Neuronal stem cell (in vitro differentiated cells): Measurements from ENCODE around the gene FGGY.

ENCODE experiments used
- DNase-seq: peaks from one replicate; pipeline ENCODE4 v3.0.0-alpha.2; 2013; ENCODE audit warnings: low spot score
- H2AFZ ChIP-seq: one replicate; pipeline ENCODE4 v1.6.1; 2013; ENCODE audit warnings: mild to moderate bottlenecking, low read length, inconsistent platforms
- H2AK5ac ChIP-seq: 2 replicates; pipeline ENCODE4 v1.6.1; 2013; ENCODE audit warnings: low read depth, mild to moderate bottlenecking, inconsistent platforms, low read length, moderate library complexity, mixed read lengths
- H2BK120ac ChIP-seq: 2 replicates; pipeline ENCODE4 v1.6.1; 2013; ENCODE audit warnings: low read depth, mild to moderate bottlenecking, inconsistent platforms, low read length, moderate library complexity, mixed read lengths
- H2BK12ac ChIP-seq: one replicate; pipeline ENCODE4 v1.6.1; 2013; ENCODE audit warnings: low read length, inconsistent platforms
- H2BK15ac ChIP-seq: 2 replicates; pipeline ENCODE4 v1.6.1; 2013; ENCODE audit warnings: mild to moderate bottlenecking, low read length, inconsistent platforms, mixed read lengths
- H2BK5ac ChIP-seq: one replicate; pipeline ENCODE4 v1.6.1; 2013; ENCODE audit warnings: inconsistent platforms, mild to moderate bottlenecking, low read length, moderate library complexity
- H3K14ac ChIP-seq: one replicate; pipeline ENCODE4 v1.6.1; 2013; ENCODE audit warnings: low read length, inconsistent platforms
- H3K18ac ChIP-seq: 2 replicates; pipeline ENCODE4 v1.6.1; 2013; ENCODE audit warnings: low read length, inconsistent platforms
- H3K23ac ChIP-seq: 2 replicates; pipeline ENCODE4 v1.6.1; 2013; ENCODE audit warnings: low read depth, mild to moderate bottlenecking, mixed read lengths, low read length, inconsistent platforms; ENCODE audit not compliant: poor library complexity
- H3K27ac ChIP-seq: replicated peaks from 3 replicates; pipeline ENCODE4 v1.5.1; 2013; ENCODE audit warnings: low read length, inconsistent platforms
- H3K27me3 ChIP-seq, 3 experiments: 2 replicates each; pipeline ENCODE4 v1.6.1; 2013; ENCODE audit warnings: low read length in 3 of 3, mild to moderate bottlenecking in 2 of 3, inconsistent platforms in 1 of 3, low read depth in 1 of 3, mixed read lengths in 1 of 3, moderate library complexity in 1 of 3; ENCODE audit not compliant: control insufficient read depth in 3 of 3, insufficient read depth in 3 of 3
- H3K36me3 ChIP-seq, 2 donors: replicated peaks in 1 of 2; 2 replicates each; pipeline ENCODE4 v1.6.1; 2013; ENCODE audit warnings: low read length in 2 of 2; ENCODE audit not compliant: control insufficient read depth in 2 of 2, insufficient read depth in 2 of 2
- H3K4ac ChIP-seq: 2 replicates; pipeline ENCODE4 v1.6.1; 2013; ENCODE audit warnings: inconsistent platforms, mild to moderate bottlenecking, low read length, moderate library complexity
- H3K4me1 ChIP-seq, 2 donors: 1 replicate in 1 of 2; 2 replicates in 1 of 2; pipeline ENCODE4 v1.6.1; 2013; ENCODE audit warnings: low read length in 2 of 2, low read depth in 1 of 2; ENCODE audit not compliant: control insufficient read depth in 2 of 2, insufficient read depth in 1 of 2
- H3K4me2 ChIP-seq: one replicate; pipeline ENCODE4 v1.6.1; 2013; ENCODE audit warnings: mild to moderate bottlenecking, low read length, inconsistent platforms; ENCODE audit not compliant: insufficient read depth, poor library complexity, severe bottlenecking
- H3K4me3 ChIP-seq, 2 donors: 2 replicates each; pipeline ENCODE4 v1.5.1; 2013; ENCODE audit warnings: low read length in 2 of 2, mild to moderate bottlenecking in 2 of 2, inconsistent platforms in 1 of 2, moderate library complexity in 1 of 2
- H3K79me1 ChIP-seq: one replicate; pipeline ENCODE4 v1.6.1; 2013; ENCODE audit warnings: low read depth, mild to moderate bottlenecking, inconsistent platforms, low read length, moderate library complexity
- H3K9ac ChIP-seq: one replicate; pipeline ENCODE4 v1.6.1; 2013; ENCODE audit warnings: mild to moderate bottlenecking, low read depth, low read length, inconsistent platforms; ENCODE audit not compliant: poor library complexity
- H3K9me3 ChIP-seq, 2 donors: replicated peaks in 1 of 2; 2 replicates each; pipeline versions ENCODE3 to v1.6.1; 2013; ENCODE audit warnings: low read length in 2 of 2, mild to moderate bottlenecking in 2 of 2, inconsistent platforms in 1 of 2, low read depth in 1 of 2, mixed read lengths in 1 of 2, moderate library complexity in 1 of 2; ENCODE audit not compliant: control insufficient read depth in 2 of 2, insufficient read depth in 1 of 2
- H4K8ac ChIP-seq: one replicate; pipeline ENCODE4 v1.6.1; 2013; ENCODE audit warnings: low read depth, mild to moderate bottlenecking, inconsistent platforms, low read length, moderate library complexity
- H4K91ac ChIP-seq: one replicate; pipeline ENCODE4 v1.6.1; 2013; ENCODE audit warnings: low read length, low read depth, mild to moderate bottlenecking, inconsistent platforms; ENCODE audit not compliant: poor library complexity
- WGBS, 2 donors: extraction: QIAGEN DNeasy Blood & Tissue Kit; methylation state at CpG; one replicate each; pipeline ENCODE4 v1.1.7; 2013; ENCODE audit warnings: missing lambda C conversion rate in 2 of 2, mixed read lengths in 1 of 2; ENCODE audit not compliant: insufficient read length in 2 of 2, insufficient replicate concordance in 1 of 2; ENCODE audit errors: extremely low coverage in 2 of 2; 5-methylcytosine and 5-hydroxymethylcytosine counted together

Gene FGGY

GRCh38 chr1:59565611-59566410 is 268.9 kb downstream of the FGGY start:
- Histone ChIP-seq H2BK5ac (no peak overlapping the region), H2BK120ac (no peak overlapping the region), H3K9ac (no peak overlapping the region), H4K91ac (no peak overlapping the region), H3K18ac (no peak overlapping the region), H3K36me3 (no peaks in the 10 kb centered on the region), H2AFZ (no peak overlapping the region), H4K8ac (no peak overlapping the region), H3K27ac (no peak overlapping the region), H3K4me1 (peaks cover 0 to 3% of the 10 kb centered on the region in 2 donors), H3K23ac (no peak overlapping the region), H3K9me3 (no peaks in the 10 kb centered on the region), H2BK12ac (no peak overlapping the region), H3K4me3 (no peak overlapping the region), H3K4ac (no peak overlapping the region), H2BK15ac (no peak overlapping the region), H3K4me2 (no peak overlapping the region), H3K27me3 (no peaks in the 10 kb centered on the region), H3K14ac (no peak overlapping the region), H3K79me1 (no peaks in the 10 kb centered on the region), H2AK5ac (no peak overlapping the region)
- DNase-seq, result no peak
- WGBS, 2 donors, result no CpG with 5 or more reads among the region's 5 CpGs

GRCh38 chr1:59568158-59568935 is 271.5 kb downstream of the FGGY start:
- H3K27ac ChIP-seq, result no peak overlapping the region
- no peak overlapping the region for H3K23ac ChIP-seq
- H3K27me3 ChIP-seq, result no peaks in the 10 kb centered on the region
- H2BK15ac ChIP-seq, result no peak overlapping the region
- H3K79me1 ChIP-seq, result no peaks in the 10 kb centered on the region
- DNase-seq, result no peak
- no peak overlapping the region for H3K4me2 ChIP-seq
- no peak overlapping the region for H2AK5ac ChIP-seq
- H4K8ac ChIP-seq, result no peak overlapping the region
- H4K91ac ChIP-seq, result no peak overlapping the region
- H2BK5ac ChIP-seq, result no peak overlapping the region
- H3K18ac ChIP-seq, result no peak overlapping the region
- no peak overlapping the region for H3K9ac ChIP-seq
- no peak overlapping the region for H3K4me3 ChIP-seq
- no peak overlapping the region for H3K4ac ChIP-seq
- no peak overlapping the region for H2AFZ ChIP-seq
- WGBS, 2 donors, result no CpG with 5 or more reads among the region's 6 CpGs
- no peak overlapping the region for H3K14ac ChIP-seq
- H3K9me3 ChIP-seq, result no peaks in the 10 kb centered on the region
- H2BK12ac ChIP-seq, result no peak overlapping the region
- H2BK120ac ChIP-seq, result no peak overlapping the region
- H3K36me3 ChIP-seq, result no peaks in the 10 kb centered on the region
- H3K4me1 ChIP-seq, result peaks cover 0 to 3% of the 10 kb centered on the region in 2 donors

GRCh38 chr1:59569198-59569597 is 272.3 kb downstream of the FGGY start:
- WGBS, 2 donors, result no CpG with 5 or more reads among the region's 2 CpGs
- H3K79me1 ChIP-seq, result no peaks in the 10 kb centered on the region
- H3K27me3 ChIP-seq, result no peaks in the 10 kb centered on the region
- no peak overlapping the region for H2BK15ac ChIP-seq
- H4K91ac ChIP-seq, result no peak overlapping the region
- DNase-seq, result no peak
- H3K4me3 ChIP-seq, result no peak overlapping the region
- no peak overlapping the region for H3K18ac ChIP-seq
- no peak overlapping the region for H2AK5ac ChIP-seq
- H3K4me2 ChIP-seq, result no peak overlapping the region
- no peak overlapping the region for H2AFZ ChIP-seq
- H3K9me3 ChIP-seq, result peaks cover 3% of the 10 kb centered on the region in 2 donors
- H3K14ac ChIP-seq, result no peak overlapping the region
- no peak overlapping the region for H2BK120ac ChIP-seq
- H3K27ac ChIP-seq, result no peak overlapping the region
- H2BK5ac ChIP-seq, result no peak overlapping the region
- no peak overlapping the region for H3K9ac ChIP-seq
- no peak overlapping the region for H3K4ac ChIP-seq
- no peak overlapping the region for H4K8ac ChIP-seq
- peaks cover 0 to 3% of the 10 kb centered on the region in 2 donors for H3K4me1 ChIP-seq
- H3K36me3 ChIP-seq, result no peaks in the 10 kb centered on the region
- no peak overlapping the region for H3K23ac ChIP-seq
- H2BK12ac ChIP-seq, result no peak overlapping the region

- H4K91ac ChIP-seq, result no peak overlapping the region
- H3K27me3 ChIP-seq, result no peaks in the 10 kb centered on the region
- DNase-seq, result no peak
Observed at GRCh38 chr1:59570524-59570923, 273.6 kb downstream of the FGGY start.

More at GRCh38 chr1:59570524-59570923, 273.6 kb downstream of the FGGY start:
- Histone ChIP-seq H3K4me3 (no peak overlapping the region), H3K9me3 (peaks cover 3 to 4% of the 10 kb centered on the region in 2 donors), H3K23ac (no peak overlapping the region), H3K4me1 (peaks cover 0 to 3% of the 10 kb centered on the region in 2 donors), H3K36me3 (no peaks in the 10 kb centered on the region), H2BK15ac (no peak overlapping the region), H2AK5ac (no peak overlapping the region), H2AFZ (no peak overlapping the region), H3K79me1 (no peaks in the 10 kb centered on the region), H3K4me2 (no peak overlapping the region), H3K27ac (no peak overlapping the region), H3K14ac (no peak overlapping the region), H3K9ac (no peak overlapping the region), H2BK12ac (no peak overlapping the region), H3K4ac (no peak overlapping the region), H2BK120ac (no peak overlapping the region), H2BK5ac (no peak overlapping the region), H3K18ac (no peak overlapping the region), H4K8ac (no peak overlapping the region)
- no CpG with 5 or more reads among the region's 3 CpGs for WGBS, 2 donors
